HCT116 (cell line): Measurements from ENCODE around the gene RBKS.

Experiments
- CEBPB ChIP-seq: IDR thresholded peaks from 2 replicates; pipeline ENCODE4 v1.6.1; 2012; ENCODE audit warnings: low read depth
- EGR1 ChIP-seq: IDR thresholded peaks from 2 replicates; pipeline ENCODE4 v1.6.1; 2012; ENCODE audit warnings: low read depth
- EZH2 ChIP-seq: fragments of 200-600 bp; sonication (generic); IDR thresholded peaks from 2 replicates; pipeline ENCODE4 v1.6.1; 2017; ENCODE audit warnings: antibody characterized with exemption, mixed run types
- EZH2phosphoT487 ChIP-seq: fragments of 200-600 bp; IDR thresholded peaks from 2 replicates; pipeline ENCODE4 v1.6.1; 2018; ENCODE audit warnings: antibody characterized with exemption, borderline replicate concordance
- JUND ChIP-seq: IDR thresholded peaks from 2 replicates; pipeline ENCODE4 v1.6.1; 2012
- POLR2A ChIP-seq: IDR thresholded peaks from 2 replicates; pipeline ENCODE4 v1.7.0; 2011; ENCODE audit warnings: borderline replicate concordance; ENCODE audit not compliant: insufficient read depth, insufficient read length; ENCODE audit errors: extremely low read depth
- POLR2AphosphoS5 ChIP-seq: IDR thresholded peaks from 2 replicates; pipeline ENCODE4 v1.6.1; 2011; ENCODE audit warnings: mild to moderate bottlenecking, low read depth, low read length, moderate library complexity
- SIN3A ChIP-seq: IDR thresholded peaks from 2 replicates; pipeline ENCODE4 v1.6.1; 2012; ENCODE audit warnings: low read depth
- YY1 ChIP-seq: IDR thresholded peaks from 2 replicates; pipeline ENCODE4 v1.6.1; 2011; ENCODE audit warnings: low read length, low read depth, moderate library complexity, mild to moderate bottlenecking; ENCODE audit not compliant: insufficient replicate concordance; ENCODE audit errors: extremely low read depth
- TF ChIP-seq, protein P1 (sequence below), 3 experiments: fragments of 200-600 bp in 1 of 3; sonication (generic) in 1 of 3; IDR thresholded peaks in 2 of 3; conservative IDR thresholded peaks in 1 of 3; 2 replicates each; pipeline ENCODE4 v1.5.1; 2012 to 2017; ENCODE audit warnings: low read depth in 2 of 3, low read length in 2 of 3, antibody characterized with exemption in 1 of 3, borderline replicate concordance in 1 of 3, control low read depth in 1 of 3, mild to moderate bottlenecking in 1 of 3, mixed read lengths in 1 of 3, mixed run types in 1 of 3, moderate library complexity in 1 of 3; ENCODE audit not compliant: insufficient read depth in 1 of 3
- TF ChIP-seq, protein P2 (sequence below): IDR thresholded peaks from 2 replicates; pipeline ENCODE4 v1.6.1; 2012; ENCODE audit warnings: low read depth

DNA sequence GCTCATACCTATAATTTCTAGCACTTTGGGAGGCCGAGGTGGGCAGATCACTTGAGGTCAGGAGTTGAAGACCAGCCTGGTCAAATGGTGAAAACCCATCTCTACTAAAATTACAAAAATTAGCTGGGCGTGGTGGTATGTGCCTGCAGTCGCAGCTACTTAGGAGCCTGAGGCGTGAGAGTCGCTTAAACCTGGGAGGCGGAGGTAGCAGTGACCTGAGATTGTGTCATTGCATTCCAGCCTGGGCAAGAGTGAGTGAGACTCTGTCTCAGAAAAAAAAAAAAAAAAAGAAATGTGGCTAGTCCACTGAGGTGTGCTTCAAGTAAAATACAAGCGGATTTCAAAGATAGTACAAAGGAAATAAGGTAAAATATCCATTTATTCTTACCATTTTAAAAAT lies 46.2 kb downstream of the RBKS start:
- TF ChIP-seq CEBPB (no peak), EZH2phosphoT487 (no peak), POLR2A (no peak), POLR2AphosphoS5 (no peak), EGR1 (no peak), JUND (no peak), SIN3A (no peak), YY1 (no peak), EZH2 (no peak)
- TF ChIP-seq, protein P1, sequence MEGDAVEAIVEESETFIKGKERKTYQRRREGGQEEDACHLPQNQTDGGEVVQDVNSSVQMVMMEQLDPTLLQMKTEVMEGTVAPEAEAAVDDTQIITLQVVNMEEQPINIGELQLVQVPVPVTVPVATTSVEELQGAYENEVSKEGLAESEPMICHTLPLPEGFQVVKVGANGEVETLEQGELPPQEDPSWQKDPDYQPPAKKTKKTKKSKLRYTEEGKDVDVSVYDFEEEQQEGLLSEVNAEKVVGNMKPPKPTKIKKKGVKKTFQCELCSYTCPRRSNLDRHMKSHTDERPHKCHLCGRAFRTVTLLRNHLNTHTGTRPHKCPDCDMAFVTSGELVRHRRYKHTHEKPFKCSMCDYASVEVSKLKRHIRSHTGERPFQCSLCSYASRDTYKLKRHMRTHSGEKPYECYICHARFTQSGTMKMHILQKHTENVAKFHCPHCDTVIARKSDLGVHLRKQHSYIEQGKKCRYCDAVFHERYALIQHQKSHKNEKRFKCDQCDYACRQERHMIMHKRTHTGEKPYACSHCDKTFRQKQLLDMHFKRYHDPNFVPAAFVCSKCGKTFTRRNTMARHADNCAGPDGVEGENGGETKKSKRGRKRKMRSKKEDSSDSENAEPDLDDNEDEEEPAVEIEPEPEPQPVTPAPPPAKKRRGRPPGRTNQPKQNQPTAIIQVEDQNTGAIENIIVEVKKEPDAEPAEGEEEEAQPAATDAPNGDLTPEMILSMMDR (IDR thresholded peaks at IDR 0.05 in 2 of 3, conservative IDR thresholded peaks at IDR 0.05 in 1 of 3; ENCODE audit: borderline replicate concordance in 1 of 3, insufficient read depth in 1 of 3, low read depth in 2 of 3, low read length in 2 of 3) = no peak
- TF ChIP-seq, protein P2, sequence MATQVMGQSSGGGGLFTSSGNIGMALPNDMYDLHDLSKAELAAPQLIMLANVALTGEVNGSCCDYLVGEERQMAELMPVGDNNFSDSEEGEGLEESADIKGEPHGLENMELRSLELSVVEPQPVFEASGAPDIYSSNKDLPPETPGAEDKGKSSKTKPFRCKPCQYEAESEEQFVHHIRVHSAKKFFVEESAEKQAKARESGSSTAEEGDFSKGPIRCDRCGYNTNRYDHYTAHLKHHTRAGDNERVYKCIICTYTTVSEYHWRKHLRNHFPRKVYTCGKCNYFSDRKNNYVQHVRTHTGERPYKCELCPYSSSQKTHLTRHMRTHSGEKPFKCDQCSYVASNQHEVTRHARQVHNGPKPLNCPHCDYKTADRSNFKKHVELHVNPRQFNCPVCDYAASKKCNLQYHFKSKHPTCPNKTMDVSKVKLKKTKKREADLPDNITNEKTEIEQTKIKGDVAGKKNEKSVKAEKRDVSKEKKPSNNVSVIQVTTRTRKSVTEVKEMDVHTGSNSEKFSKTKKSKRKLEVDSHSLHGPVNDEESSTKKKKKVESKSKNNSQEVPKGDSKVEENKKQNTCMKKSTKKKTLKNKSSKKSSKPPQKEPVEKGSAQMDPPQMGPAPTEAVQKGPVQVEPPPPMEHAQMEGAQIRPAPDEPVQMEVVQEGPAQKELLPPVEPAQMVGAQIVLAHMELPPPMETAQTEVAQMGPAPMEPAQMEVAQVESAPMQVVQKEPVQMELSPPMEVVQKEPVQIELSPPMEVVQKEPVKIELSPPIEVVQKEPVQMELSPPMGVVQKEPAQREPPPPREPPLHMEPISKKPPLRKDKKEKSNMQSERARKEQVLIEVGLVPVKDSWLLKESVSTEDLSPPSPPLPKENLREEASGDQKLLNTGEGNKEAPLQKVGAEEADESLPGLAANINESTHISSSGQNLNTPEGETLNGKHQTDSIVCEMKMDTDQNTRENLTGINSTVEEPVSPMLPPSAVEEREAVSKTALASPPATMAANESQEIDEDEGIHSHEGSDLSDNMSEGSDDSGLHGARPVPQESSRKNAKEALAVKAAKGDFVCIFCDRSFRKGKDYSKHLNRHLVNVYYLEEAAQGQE = no peak
